ENCODE results near the gene RGS10.

RGS10 gene

DNA sequence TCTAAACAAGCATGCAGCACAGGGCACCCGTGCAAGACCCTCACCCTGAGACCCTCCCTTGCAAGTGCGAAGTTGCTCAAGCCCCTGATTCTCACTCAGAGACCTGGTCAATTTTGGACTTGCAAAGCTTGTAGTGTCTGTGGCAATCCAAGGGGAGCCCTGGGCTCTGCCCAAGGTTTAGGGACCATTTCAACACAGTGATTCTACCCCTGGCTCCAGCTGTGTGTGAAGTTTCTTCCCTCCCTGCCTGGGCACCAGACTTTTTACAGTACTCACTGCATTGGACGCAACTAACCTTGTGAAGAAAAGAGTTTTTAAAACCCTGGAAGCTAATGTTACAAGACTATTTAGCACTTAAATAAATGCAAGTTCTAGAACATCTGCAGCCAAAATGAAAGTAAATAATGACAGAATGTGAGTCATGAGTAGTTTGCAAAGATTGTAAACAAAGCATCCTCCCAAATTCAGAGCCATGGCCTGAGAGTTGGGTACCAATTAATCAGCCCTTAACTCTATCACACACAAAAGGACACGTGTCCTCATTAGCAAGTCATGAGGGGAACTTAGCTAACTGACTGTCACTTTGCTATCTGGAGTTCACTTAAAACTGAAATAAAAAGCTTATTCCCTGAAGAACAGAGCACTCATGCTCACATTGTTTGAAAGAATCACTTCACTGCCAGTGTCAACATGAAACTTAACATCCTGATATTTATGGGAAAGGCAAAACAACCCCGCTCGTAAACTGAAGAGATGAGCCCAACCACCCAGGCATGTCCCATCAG lies 48.1 kb downstream of the RGS10 start:
- no peak for DNase-seq (ENCODE audit: low spot score)
- ChIA-PET CTCF (no interaction called here), POLR2A (ENCODE audit: low non-redundant PET) (interaction anchor here (0.6 kb wide), 1 partner anchor 48 kb away, joined by 3 read pairs; the partner anchor contains the start of gene RGS10)
- TF ChIP-seq CTCF (conservative IDR thresholded peaks at IDR 0.05; ENCODE audit: low read depth) = no peak
- no peak overlapping the region for H3K27ac ChIP-seq

DNA sequence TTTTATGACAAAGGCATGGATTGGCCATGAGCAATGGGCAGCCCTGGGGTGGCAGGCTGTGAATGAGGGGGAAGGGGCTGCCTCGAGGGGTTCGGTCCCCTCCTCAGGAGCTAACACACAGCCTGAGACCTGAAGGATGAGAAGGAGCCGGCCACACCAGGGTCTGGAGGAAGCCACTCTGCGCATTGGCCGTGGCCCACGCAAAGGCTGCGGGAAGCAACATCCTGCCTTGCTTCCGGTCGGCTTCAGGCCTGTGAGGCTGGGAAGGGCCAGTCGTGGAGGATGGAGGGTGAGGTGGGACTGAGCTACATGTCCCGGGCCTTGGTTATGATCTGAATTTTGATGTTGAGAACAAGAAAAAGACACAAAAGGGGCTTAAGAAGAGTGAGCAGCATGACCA lies 49.4 kb downstream of the RGS10 start:
- no peak for TF ChIP-seq CTCF (conservative IDR thresholded peaks at IDR 0.05; ENCODE audit: low read depth)
- POLR2A ChIA-PET (ENCODE audit: low non-redundant PET) = no interaction called here
- H3K27ac ChIP-seq = no peak overlapping the region
- DNase-seq (ENCODE audit: low spot score) = no peak
- CTCF ChIA-PET = interaction anchor here (0.6 kb wide), 1 partner anchor 25 kb away, joined by 3 read pairs; no protein-coding TSS in a partner anchor

GRCh38 chr10:119491966-119492757 lies 50.4 kb downstream of the RGS10 start:
- no peak overlapping the region for H3K27ac ChIP-seq
- no peak for TF ChIP-seq CTCF (conservative IDR thresholded peaks at IDR 0.05; ENCODE audit: low read depth)
- DNase-seq (ENCODE audit: low spot score) = no peak
- POLR2A ChIA-PET (ENCODE audit: low non-redundant PET) = no interaction called here
- CTCF ChIA-PET = interaction anchor here (0.9 kb wide), 1 partner anchor 47 kb away, joined by 4 read pairs; no protein-coding TSS in a partner anchor

DNA sequence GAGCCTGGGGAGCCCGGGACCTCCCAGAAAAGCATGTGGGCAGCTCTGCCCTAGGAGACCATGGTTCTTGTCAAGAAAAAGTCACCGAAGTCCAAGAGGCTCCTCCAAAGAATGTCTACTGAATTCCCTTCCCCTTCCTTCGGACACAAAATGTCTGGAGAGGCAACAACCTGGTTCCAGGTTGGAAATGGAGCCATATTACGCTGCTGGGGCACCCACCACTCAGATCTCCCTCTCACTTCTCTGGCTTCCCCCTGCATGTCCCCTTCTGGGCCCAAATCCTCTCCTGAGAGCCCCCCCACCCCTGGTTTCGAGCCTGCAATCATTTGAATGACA lies 52.6 kb downstream of the RGS10 start:
- no peak overlapping the region for H3K27ac ChIP-seq
- ChIA-PET POLR2A (ENCODE audit: low non-redundant PET) (interaction anchor here (0.7 kb wide), 1 partner anchor 45 kb away, joined by 4 read pairs; no protein-coding TSS in a partner anchor), CTCF (interaction anchor here (0.5 to 3.5 kb wide), 26 partner anchors 9 to 297 kb away, joined by 3 to 15 read pairs (median 4); partner anchors contain the start of genes GRK5 and RGS10)
- peak; percentile 15; the same call in 1 of the 2 replicates for TF ChIP-seq CTCF (conservative IDR thresholded peaks at IDR 0.05; ENCODE audit: low read depth)
- DNase-seq (ENCODE audit: low spot score) = no peak

DNA sequence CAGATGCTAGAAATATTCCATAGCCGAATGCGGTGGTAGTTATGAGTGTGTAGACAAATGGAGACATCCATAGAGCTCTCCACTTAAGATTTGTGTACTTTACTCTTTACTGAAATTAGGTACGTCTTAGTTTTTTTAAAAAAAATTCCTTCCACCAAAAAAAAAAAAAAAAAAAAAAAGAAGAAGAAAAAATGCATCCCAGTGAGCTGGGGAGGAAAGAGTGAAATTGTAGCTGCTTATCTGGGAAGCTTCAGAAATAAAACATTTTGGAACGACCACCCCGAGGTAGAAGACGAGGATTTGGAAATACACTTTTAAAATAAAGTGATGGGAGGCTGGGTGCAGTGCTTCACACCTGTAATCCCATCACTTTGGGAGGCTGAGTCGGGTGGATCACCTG lies 53.8 kb downstream of the RGS10 start:
- POLR2A ChIA-PET (ENCODE audit: low non-redundant PET) = no interaction called here
- TF ChIP-seq CTCF (conservative IDR thresholded peaks at IDR 0.05; ENCODE audit: low read depth) = no peak
- no peak for DNase-seq (ENCODE audit: low spot score)
- no peak overlapping the region for H3K27ac ChIP-seq
- CTCF ChIA-PET = interaction anchor here (0.6 to 3.5 kb wide), 4 partner anchors 23 to 282 kb away, joined by 3 to 15 read pairs (median 12); partner anchors contain the start of gene GRK5

GRCh38 chr10:119483839-119484238 lies 58.7 kb downstream of the RGS10 start:
- TF ChIP-seq CTCF (conservative IDR thresholded peaks at IDR 0.05; ENCODE audit: low read depth) = no peak
- CTCF ChIA-PET = interaction anchor here (0.6 kb wide), 1 partner anchor 39 kb away, joined by 3 read pairs; no protein-coding TSS in a partner anchor
- POLR2A ChIA-PET (ENCODE audit: low non-redundant PET) = no interaction called here

More at GRCh38 chr10:119483839-119484238, 58.7 kb downstream of the RGS10 start:
- DNase-seq (ENCODE audit: low spot score) = no peak
- no peak overlapping the region for H3K27ac ChIP-seq

All from RWPE1 (cell line).